Parathyroid adenoma (tissue), 2 donors: ENCODE data around the gene SEPTIN5.

Experiments used
- H2AFZ ChIP-seq: fragments of 300-600 bp; sonication (generic); one replicate; pipeline ENCODE4 v1.7.0; 2017; ENCODE audit warnings: antibody characterized with exemption, mild to moderate bottlenecking
- H3K27ac ChIP-seq: fragments of 300-600 bp; sonication (generic); one replicate; pipeline ENCODE4 v1.7.0; 2017
- H3K27me3 ChIP-seq: fragments of 300-600 bp; sonication (generic); one replicate; pipeline ENCODE4 v1.7.0; 2017; ENCODE audit warnings: low read length; ENCODE audit not compliant: control insufficient read depth, insufficient read depth
- H3K36me3 ChIP-seq: fragments of 300-600 bp; sonication (generic); one replicate; pipeline ENCODE4 v1.7.0; 2017; ENCODE audit warnings: low read length; ENCODE audit not compliant: control insufficient read depth, insufficient read depth
- H3K4me1 ChIP-seq: fragments of 300-600 bp; sonication (generic); one replicate; pipeline ENCODE4 v1.7.0; 2017; ENCODE audit warnings: control low read depth
- H3K4me2 ChIP-seq: fragments of 300-600 bp; sonication (generic); one replicate; pipeline ENCODE4 v1.7.0; 2017; ENCODE audit warnings: low read length
- H3K4me3 ChIP-seq: fragments of 300-600 bp; sonication (generic); one replicate; pipeline ENCODE4 v1.7.0; 2017; ENCODE audit warnings: low read depth, low read length
- H3K79me2 ChIP-seq: fragments of 300-600 bp; sonication (generic); one replicate; pipeline ENCODE4 v1.7.0; 2017; ENCODE audit warnings: control low read depth
- H3K9ac ChIP-seq: fragments of 300-600 bp; sonication (generic); one replicate; pipeline ENCODE4 v1.7.0; 2017; ENCODE audit warnings: mild to moderate bottlenecking
- H3K9me3 ChIP-seq: fragments of 300-600 bp; sonication (generic); one replicate; pipeline ENCODE4 v1.7.0; 2017; ENCODE audit warnings: low read length; ENCODE audit not compliant: control insufficient read depth
- CTCF ChIP-seq: fragments of 300-600 bp; sonication (generic); IDR thresholded peaks from one replicate; pipeline ENCODE4 v1.7.0; 2017; ENCODE audit warnings: antibody characterized with exemption, mild to moderate bottlenecking
- donor health status: primary hyperparathyroidism.

The SEPTIN5 gene

GRCh38 chr22:19717181-19717580 is 2.9 kb downstream of the SEPTIN5 start:
- H3K27me3 ChIP-seq: no peaks in the 10 kb centered on the region
- no peak overlapping the region for H2AFZ ChIP-seq
- H3K27ac ChIP-seq: no peak overlapping the region
- no peaks in the 10 kb centered on the region for H3K36me3 ChIP-seq
- no peak overlapping the region for H3K4me3 ChIP-seq
- no peaks in the 10 kb centered on the region for H3K9me3 ChIP-seq
- no peaks in the 10 kb centered on the region for H3K4me1 ChIP-seq
- H3K9ac ChIP-seq: no peak overlapping the region
- H3K79me2 ChIP-seq: no peaks in the 10 kb centered on the region
- no peak for TF ChIP-seq CTCF
- no peak overlapping the region for H3K4me2 ChIP-seq

GRCh38 chr22:19717691-19718455 is 3.6 kb downstream of the SEPTIN5 start:
- H3K27ac ChIP-seq: no peak overlapping the region
- no peaks in the 10 kb centered on the region for H3K9me3 ChIP-seq
- no peaks in the 10 kb centered on the region for H3K36me3 ChIP-seq
- H3K9ac ChIP-seq: no peak overlapping the region
- no peaks in the 10 kb centered on the region for H3K27me3 ChIP-seq
- H3K79me2 ChIP-seq: no peaks in the 10 kb centered on the region
- no peaks in the 10 kb centered on the region for H3K4me1 ChIP-seq
- peak overlapping the region; percentile 50 for H3K4me3 ChIP-seq
- H2AFZ ChIP-seq: no peak overlapping the region
- TF ChIP-seq CTCF: peak; percentile 75
- peak overlapping the region; percentile 91 for H3K4me2 ChIP-seq

- peak overlapping the region; percentile 50 for H3K4me3 ChIP-seq
- H3K27me3 ChIP-seq: no peaks in the 10 kb centered on the region
- peak overlapping the region; percentile 91 for H3K4me2 ChIP-seq
- H3K9me3 ChIP-seq: no peaks in the 10 kb centered on the region
- no peaks in the 10 kb centered on the region for H3K4me1 ChIP-seq
- peak overlapping the region; percentile 58 for H2AFZ ChIP-seq
- H3K79me2 ChIP-seq: no peaks in the 10 kb centered on the region
- no peak for TF ChIP-seq CTCF
- no peak overlapping the region for H3K9ac ChIP-seq
- H3K27ac ChIP-seq: peak overlapping the region; percentile 29
- no peaks in the 10 kb centered on the region for H3K36me3 ChIP-seq
These were observed 4.2 kb downstream of the SEPTIN5 start for GRCh38 chr22:19718456-19719049.

GRCh38 chr22:19719050-19719482 is 4.8 kb downstream of the SEPTIN5 start:
- no peaks in the 10 kb centered on the region for H3K79me2 ChIP-seq
- peak overlapping the region; percentile 58 for H2AFZ ChIP-seq
- H3K27me3 ChIP-seq: no peaks in the 10 kb centered on the region
- no peak overlapping the region for H3K9ac ChIP-seq
- H3K36me3 ChIP-seq: no peaks in the 10 kb centered on the region
- peak overlapping the region; percentile 50 for H3K4me3 ChIP-seq
- no peak for TF ChIP-seq CTCF
- no peaks in the 10 kb centered on the region for H3K9me3 ChIP-seq
- no peak overlapping the region for H3K4me2 ChIP-seq
- no peak overlapping the region for H3K27ac ChIP-seq
- H3K4me1 ChIP-seq: no peaks in the 10 kb centered on the region
